Calu3 (cell line): ENCODE data around the gene MMRN2. TPM values are rescaled to one million over a fixed set of nuclear protein-coding genes. Genes with fewer than 3 reads are reported as not detected.

Experiments
- BruUV-seq: library from RNA; stranded (reverse); fragments of 400-500 nt; replicated peaks from 2 replicates; lab custom pipeline; 2021; lab: Mats Ljungman, UMichigan
- CTCF ChIA-PET: fragments of 300-600 bp; sonication (Branson Sonifier 250); formaldehyde crosslinking; loops from one replicate; lab custom pipeline; 2022; ENCODE audit warnings: antibody characterized with exemption; lab: Charles Lee
- DNase-seq: peaks from one replicate; pipeline ENCODE4 v3.0.0; 2022
- H3K27ac Mint-ChIP-seq: one replicate; pipeline ENCODE4 v1.8.0; 2022; ENCODE audit warnings: mixed read lengths; ENCODE audit not compliant: unreplicated experiment
- H3K27me3 Mint-ChIP-seq: one replicate; pipeline ENCODE4 v1.8.0; 2022; ENCODE audit warnings: mixed read lengths; ENCODE audit not compliant: unreplicated experiment
- H3K36me3 Mint-ChIP-seq: one replicate; pipeline ENCODE4 v1.8.0; 2022; ENCODE audit warnings: mild to moderate bottlenecking, moderate library complexity, mixed read lengths; ENCODE audit not compliant: insufficient read depth, unreplicated experiment
- H3K4me1 Mint-ChIP-seq: one replicate; pipeline ENCODE4 v1.8.0; 2022; ENCODE audit warnings: mild to moderate bottlenecking, low read depth, mixed read lengths; ENCODE audit not compliant: unreplicated experiment
- H3K4me3 Mint-ChIP-seq: one replicate; pipeline ENCODE4 v1.8.0; 2022; ENCODE audit warnings: mild to moderate bottlenecking, low read depth, moderate library complexity, mixed read lengths; ENCODE audit not compliant: unreplicated experiment
- H3K9me3 Mint-ChIP-seq: one replicate; pipeline ENCODE4 v1.8.0; 2022; ENCODE audit warnings: low read depth, mixed read lengths; ENCODE audit not compliant: unreplicated experiment
- CTCF ChIP-seq: fragments of 200-600 bp; IDR thresholded peaks from one replicate; pipeline ENCODE4 v1.8.0; 2022; ENCODE audit warnings: antibody characterized with exemption; ENCODE audit not compliant: unreplicated experiment
- intact Hi-C: fragments of 100-400 bp; cut with micrococcal nuclease; formaldehyde crosslinking; loops from one replicate; pipeline ENCODE4 v1.10.0; 2022; ENCODE audit not compliant: unreplicated experiment
- total RNA-seq: library from RNA; stranded (reverse); gene quantifications from 2 replicates; pipeline ENCODE4 v1.2.3, GENCODE V29; 2022

Gene MMRN2
- total RNA-seq, 1 experiment from 2014 or later: not detected

- peak overlapping the region; percentile 74 for H3K4me3 Mint-ChIP-seq
- H3K4me1 Mint-ChIP-seq: peaks cover 27% of the 10 kb centered on the region
- H3K27me3 Mint-ChIP-seq: no peaks in the 10 kb centered on the region
- no peak for DNase-seq
- TF ChIP-seq CTCF: no peak
- no TSS peak for BruUV-seq
- peaks cover 9% of the 10 kb centered on the region for H3K36me3 Mint-ChIP-seq
- H3K9me3 Mint-ChIP-seq: no peaks in the 10 kb centered on the region
- intact Hi-C loops: loop anchor here (5.0 kb wide), 1 partner anchor 121 kb away; the partner anchor contains the start of gene GLUD1
- H3K27ac Mint-ChIP-seq: no peak overlapping the region
- CTCF ChIA-PET: interaction anchor here (1.0 kb wide), 1 partner anchor 16 kb away, joined by 5 read pairs; no protein-coding TSS in a partner anchor
Measured at GRCh38 chr10:86970982-86971231, 13.5 kb upstream of the MMRN2 start.

- no peak for TF ChIP-seq CTCF
- H3K27ac Mint-ChIP-seq: no peak overlapping the region
- peaks cover 27% of the 10 kb centered on the region for H3K4me1 Mint-ChIP-seq
- DNase-seq: no peak
- H3K4me3 Mint-ChIP-seq: peak overlapping the region; percentile 74
- H3K36me3 Mint-ChIP-seq: peaks cover 9% of the 10 kb centered on the region
- no peaks in the 10 kb centered on the region for H3K27me3 Mint-ChIP-seq
- CTCF ChIA-PET: interaction anchor here (1.0 kb wide), 1 partner anchor 16 kb away, joined by 5 read pairs; no protein-coding TSS in a partner anchor
- intact Hi-C loops: loop anchor here (5.0 kb wide), 1 partner anchor 122 kb away; the partner anchor contains the start of gene GLUD1
- BruUV-seq: TSS peak; percentile 66
- H3K9me3 Mint-ChIP-seq: no peaks in the 10 kb centered on the region
Measured at GRCh38 chr10:86970162-86970981, 13.0 kb upstream of the MMRN2 start.

GRCh38 chr10:86969421-86970041 is 12.1 kb upstream of the MMRN2 start:
- Mint-ChIP-seq H3K4me3 (no peak overlapping the region), H3K4me1 (peaks cover 22% of the 10 kb centered on the region), H3K27ac (no peak overlapping the region), H3K36me3 (peaks cover 9% of the 10 kb centered on the region), H3K9me3 (no peaks in the 10 kb centered on the region), H3K27me3 (no peaks in the 10 kb centered on the region)
- no peak for TF ChIP-seq CTCF
- CTCF ChIA-PET: no interaction called here
- no TSS peak for BruUV-seq
- intact Hi-C loops: loop anchor here (5.0 kb wide), 1 partner anchor 123 kb away; the partner anchor contains the start of gene GLUD1
- DNase-seq: no peak

GRCh38 chr10:86968994-86969355 is 11.6 kb upstream of the MMRN2 start:
- no peak for DNase-seq
- intact Hi-C loops: no loop called here
- peaks cover 16% of the 10 kb centered on the region for H3K4me1 Mint-ChIP-seq
- CTCF ChIA-PET: no interaction called here
- no peak for TF ChIP-seq CTCF
- peak overlapping the region; percentile 36 for H3K4me3 Mint-ChIP-seq
- H3K36me3 Mint-ChIP-seq: peaks cover 9% of the 10 kb centered on the region
- no peaks in the 10 kb centered on the region for H3K9me3 Mint-ChIP-seq
- H3K27ac Mint-ChIP-seq: no peak overlapping the region
- H3K27me3 Mint-ChIP-seq: no peaks in the 10 kb centered on the region
- no TSS peak for BruUV-seq
